ENCODE results near the gene DOK6. TPM values are rescaled to one million over a fixed set of nuclear protein-coding genes. Genes with fewer than 3 reads are reported as not detected.

Gene DOK6
- total RNA-seq, 2 experiments from 2014 or later: not detected

- ChIA-PET POLR2A (no interaction called here), CTCF (no interaction called here)
- no peaks in the 10 kb centered on the region for H3K27me3 ChIP-seq (ENCODE audit: control insufficient read depth in 1 of 2, insufficient read depth in 2 of 2, low read length in 2 of 2)
- no peak for DNase-seq
- no peaks in the 10 kb centered on the region for H3K4me1 ChIP-seq (ENCODE audit: insufficient read depth, low read length)
- Mint-ChIP-seq H3K27me3 (peaks cover 11% of the 10 kb centered on the region), H3K36me3 (ENCODE audit: low read depth) (no peaks in the 10 kb centered on the region), H3K4me3 (no peak overlapping the region), H3K9me3 (no peaks in the 10 kb centered on the region), H3K27ac (no peak overlapping the region), H3K4me1 (ENCODE audit: low read depth) (no peaks in the 10 kb centered on the region)
- ATAC-seq (ENCODE audit: poor library complexity): no peak
- no peak overlapping the region for H3K27ac ChIP-seq (ENCODE audit: low read depth in 1 of 2, low read length in 2 of 2)
- TF ChIP-seq CTCF (IDR thresholded peaks at IDR 0.05): no peak
- no peaks in the 10 kb centered on the region for H3K9me3 ChIP-seq (ENCODE audit: control insufficient read depth in 1 of 2, insufficient read depth in 1 of 2, low read length in 2 of 2)
- no peak overlapping the region for H3K4me3 ChIP-seq (ENCODE audit: low read length)
- intact Hi-C loops (cut with DNase I, micrococcal nuclease): no loop called here
- H3K36me3 ChIP-seq (ENCODE audit: insufficient read depth, low read length): no peaks in the 10 kb centered on the region
Measured at GRCh38 chr18:69684789-69685188, 284.1 kb downstream of the DOK6 start.

GRCh38 chr18:69686861-69687260 lies 286.2 kb downstream of the DOK6 start:
- ATAC-seq (ENCODE audit: poor library complexity) (no peak), DNase-seq (no peak)
- ChIA-PET POLR2A (no interaction called here), CTCF (no interaction called here)
- intact Hi-C loops (cut with DNase I, micrococcal nuclease): no loop called here
- Histone ChIP-seq H3K4me1 (ENCODE audit: insufficient read depth, low read length) (no peaks in the 10 kb centered on the region), H3K27me3 (ENCODE audit: control insufficient read depth in 1 of 2, insufficient read depth in 2 of 2, low read length in 2 of 2) (no peaks in the 10 kb centered on the region), H3K36me3 (ENCODE audit: insufficient read depth, low read length) (no peaks in the 10 kb centered on the region), H3K9me3 (ENCODE audit: control insufficient read depth in 1 of 2, insufficient read depth in 1 of 2, low read length in 2 of 2) (no peaks in the 10 kb centered on the region), H3K4me3 (ENCODE audit: low read length) (no peak overlapping the region), H3K27ac (ENCODE audit: low read depth in 1 of 2, low read length in 2 of 2) (no peak overlapping the region)
- no peak for TF ChIP-seq CTCF (IDR thresholded peaks at IDR 0.05)
- Mint-ChIP-seq H3K9me3 (no peaks in the 10 kb centered on the region), H3K27ac (no peak overlapping the region), H3K4me1 (ENCODE audit: low read depth) (no peaks in the 10 kb centered on the region), H3K36me3 (ENCODE audit: low read depth) (no peaks in the 10 kb centered on the region), H3K27me3 (peaks cover 11% of the 10 kb centered on the region), H3K4me3 (no peak overlapping the region)

- intact Hi-C loops (cut with DNase I, micrococcal nuclease): no loop called here
- Mint-ChIP-seq H3K27ac (no peak overlapping the region), H3K27me3 (peaks cover 5% of the 10 kb centered on the region), H3K4me3 (no peak overlapping the region), H3K9me3 (no peaks in the 10 kb centered on the region), H3K36me3 (ENCODE audit: low read depth) (no peaks in the 10 kb centered on the region), H3K4me1 (ENCODE audit: low read depth) (no peaks in the 10 kb centered on the region)
- Histone ChIP-seq H3K4me1 (ENCODE audit: insufficient read depth, low read length) (no peaks in the 10 kb centered on the region), H3K4me3 (ENCODE audit: low read length) (no peak overlapping the region), H3K9me3 (ENCODE audit: control insufficient read depth in 1 of 2, insufficient read depth in 1 of 2, low read length in 2 of 2) (no peaks in the 10 kb centered on the region), H3K36me3 (ENCODE audit: insufficient read depth, low read length) (no peaks in the 10 kb centered on the region), H3K27ac (ENCODE audit: low read depth in 1 of 2, low read length in 2 of 2) (no peak overlapping the region), H3K27me3 (ENCODE audit: control insufficient read depth in 1 of 2, insufficient read depth in 2 of 2, low read length in 2 of 2) (no peaks in the 10 kb centered on the region)
- TF ChIP-seq CTCF (IDR thresholded peaks at IDR 0.05): no peak
- POLR2A ChIA-PET: no interaction called here
- CTCF ChIA-PET: no interaction called here
- ATAC-seq (ENCODE audit: poor library complexity) (no peak), DNase-seq (no peak)
Measured at GRCh38 chr18:69689121-69689759, 288.6 kb downstream of the DOK6 start.

All from CD4-positive, alpha-beta T cell (primary cell).